Stimulated activated CD4-positive, alpha-beta T cell treated with anti-CD3 and anti-CD28 coated beads, Interleukin-12 subunit alpha, Interleukin-12 subunit beta, amount 100 ng/mL, for 24 hours (primary cell): ENCODE results near the gene IMMT.
"Not testable (repeated sequence)": the region's sequence is repeated elsewhere in the genome, so short reads cannot be mapped to it uniquely, and the experiment has no call there.

ENCODE experiments used
- DNase-seq, 2 experiments: peaks; one replicate each; pipeline ENCODE4 v3.0.0-alpha.2; 2020; ENCODE audit warnings: low read depth in 2 of 2

IMMT gene

GRCh38 chr2:86200564-86200963, 5.3 kb upstream of the IMMT start:
- not testable (repeated sequence) for DNase-seq

GRCh38 chr2:86199834-86200177, 4.5 kb upstream of the IMMT start:
- DNase-seq = no peak

- no peak for DNase-seq
Measured at GRCh38 chr2:86195808-86196387, 636 bp upstream of the IMMT start.

GRCh38 chr2:86194751-86195054, 559 bp downstream of the IMMT start:
- DNase-seq = peak in 1 of 2 experiments; percentile 81

- no peak for DNase-seq
Measured at GRCh38 chr2:86193901-86194567, 1.2 kb downstream of the IMMT start.

GRCh38 chr2:86189782-86190416, 5.4 kb downstream of the IMMT start:
- no peak for DNase-seq

GRCh38 chr2:86186431-86186830, 8.8 kb downstream of the IMMT start:
- no peak for DNase-seq

GRCh38 chr2:86185517-86186212, 9.6 kb downstream of the IMMT start:
- no peak for DNase-seq

GRCh38 chr2:86176597-86176996, 18.7 kb downstream of the IMMT start:
- no peak for DNase-seq

- DNase-seq = no peak
Measured at GRCh38 chr2:86175828-86176227, 19.4 kb downstream of the IMMT start.

- DNase-seq = no peak
Measured at GRCh38 chr2:86174445-86174844, 20.8 kb downstream of the IMMT start.

- DNase-seq = no peak
Measured at GRCh38 chr2:86172610-86173009, 22.7 kb downstream of the IMMT start.

GRCh38 chr2:86171295-86171694, 24.0 kb downstream of the IMMT start:
- no peak for DNase-seq

GRCh38 chr2:86170449-86170848, 24.8 kb downstream of the IMMT start:
- no peak for DNase-seq

- DNase-seq = no peak
Measured at GRCh38 chr2:86160156-86160952, 34.9 kb downstream of the IMMT start.

GRCh38 chr2:86158286-86158685, 37.0 kb downstream of the IMMT start:
- no peak for DNase-seq

GRCh38 chr2:86157009-86157556, 38.2 kb downstream of the IMMT start:
- DNase-seq = no peak

GRCh38 chr2:86150502-86150901, 44.8 kb downstream of the IMMT start:
- no peak for DNase-seq

GRCh38 chr2:86147793-86148192, 47.5 kb downstream of the IMMT start:
- no peak for DNase-seq

GRCh38 chr2:86143926-86144685, 51.2 kb downstream of the IMMT start:
- no peak for DNase-seq

GRCh38 chr2:86143307-86143706, 52.0 kb downstream of the IMMT start:
- DNase-seq = no peak
